Measurements from ENCODE around the gene TEX26. TPM values are rescaled to one million over a fixed set of nuclear protein-coding genes. Genes with fewer than 3 reads are reported as not detected.

TEX26 gene
- total and polyA plus RNA-seq, 4 donors: 0.08 to 0.31 TPM; not detected in 2

DNA sequence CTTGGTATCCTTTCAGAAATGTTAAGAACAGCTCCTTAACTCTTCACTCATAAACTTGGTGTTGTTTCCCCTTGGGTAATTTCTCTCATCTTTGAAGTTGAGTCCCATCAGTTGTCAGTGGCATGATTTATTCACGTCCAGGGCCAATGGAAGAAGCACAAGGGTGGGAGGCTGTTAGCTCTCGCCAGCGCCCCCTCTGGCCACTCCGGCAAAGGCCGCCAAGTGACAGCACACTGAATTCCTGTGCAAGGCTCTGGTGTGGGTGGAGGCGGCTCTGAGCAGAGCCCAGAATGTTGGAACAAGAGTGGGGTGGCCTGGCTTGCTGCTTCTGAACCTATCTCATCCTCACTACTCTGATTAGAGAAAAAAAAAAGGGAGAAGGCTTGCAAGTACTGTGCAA is 39.5 kb upstream of the TEX26 start:
- H3K36me3 ChIP-seq (ENCODE audit: control insufficient read depth in 4 of 4, insufficient read depth in 3 of 4, low read depth in 1 of 4, low read length in 3 of 4): no peaks in the 10 kb centered on the region
- no peaks in the 10 kb centered on the region for H3K27me3 ChIP-seq (ENCODE audit: control insufficient read depth in 4 of 4, insufficient read depth in 4 of 4, low read length in 3 of 4)
- WGBS: 32% methylated on average over 6 of the region's 6 CpGs
- no peak overlapping the region for H3K27ac ChIP-seq (ENCODE audit: low read depth in 1 of 2, low read length in 2 of 2)
- DNase-seq (ENCODE audit: low spot score): no peak
- TF ChIP-seq RXRA (IDR thresholded peaks at IDR 0.05): no peak
- TF ChIP-seq FOXA2 (IDR thresholded peaks at IDR 0.05): no peak
- TF ChIP-seq HNF4A (conservative IDR thresholded peaks at IDR 0.05): no peak
- TF ChIP-seq, protein P1, sequence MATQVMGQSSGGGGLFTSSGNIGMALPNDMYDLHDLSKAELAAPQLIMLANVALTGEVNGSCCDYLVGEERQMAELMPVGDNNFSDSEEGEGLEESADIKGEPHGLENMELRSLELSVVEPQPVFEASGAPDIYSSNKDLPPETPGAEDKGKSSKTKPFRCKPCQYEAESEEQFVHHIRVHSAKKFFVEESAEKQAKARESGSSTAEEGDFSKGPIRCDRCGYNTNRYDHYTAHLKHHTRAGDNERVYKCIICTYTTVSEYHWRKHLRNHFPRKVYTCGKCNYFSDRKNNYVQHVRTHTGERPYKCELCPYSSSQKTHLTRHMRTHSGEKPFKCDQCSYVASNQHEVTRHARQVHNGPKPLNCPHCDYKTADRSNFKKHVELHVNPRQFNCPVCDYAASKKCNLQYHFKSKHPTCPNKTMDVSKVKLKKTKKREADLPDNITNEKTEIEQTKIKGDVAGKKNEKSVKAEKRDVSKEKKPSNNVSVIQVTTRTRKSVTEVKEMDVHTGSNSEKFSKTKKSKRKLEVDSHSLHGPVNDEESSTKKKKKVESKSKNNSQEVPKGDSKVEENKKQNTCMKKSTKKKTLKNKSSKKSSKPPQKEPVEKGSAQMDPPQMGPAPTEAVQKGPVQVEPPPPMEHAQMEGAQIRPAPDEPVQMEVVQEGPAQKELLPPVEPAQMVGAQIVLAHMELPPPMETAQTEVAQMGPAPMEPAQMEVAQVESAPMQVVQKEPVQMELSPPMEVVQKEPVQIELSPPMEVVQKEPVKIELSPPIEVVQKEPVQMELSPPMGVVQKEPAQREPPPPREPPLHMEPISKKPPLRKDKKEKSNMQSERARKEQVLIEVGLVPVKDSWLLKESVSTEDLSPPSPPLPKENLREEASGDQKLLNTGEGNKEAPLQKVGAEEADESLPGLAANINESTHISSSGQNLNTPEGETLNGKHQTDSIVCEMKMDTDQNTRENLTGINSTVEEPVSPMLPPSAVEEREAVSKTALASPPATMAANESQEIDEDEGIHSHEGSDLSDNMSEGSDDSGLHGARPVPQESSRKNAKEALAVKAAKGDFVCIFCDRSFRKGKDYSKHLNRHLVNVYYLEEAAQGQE (IDR thresholded peaks at IDR 0.05): no peak
- no peak for TF ChIP-seq SP1 (IDR thresholded peaks at IDR 0.05)
- TF ChIP-seq RAD21 (IDR thresholded peaks at IDR 0.05): no peak
- TF ChIP-seq, protein P2, sequence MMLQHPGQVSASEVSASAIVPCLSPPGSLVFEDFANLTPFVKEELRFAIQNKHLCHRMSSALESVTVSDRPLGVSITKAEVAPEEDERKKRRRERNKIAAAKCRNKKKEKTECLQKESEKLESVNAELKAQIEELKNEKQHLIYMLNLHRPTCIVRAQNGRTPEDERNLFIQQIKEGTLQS (IDR thresholded peaks at IDR 0.05): no peak
- TF ChIP-seq, protein P3, sequence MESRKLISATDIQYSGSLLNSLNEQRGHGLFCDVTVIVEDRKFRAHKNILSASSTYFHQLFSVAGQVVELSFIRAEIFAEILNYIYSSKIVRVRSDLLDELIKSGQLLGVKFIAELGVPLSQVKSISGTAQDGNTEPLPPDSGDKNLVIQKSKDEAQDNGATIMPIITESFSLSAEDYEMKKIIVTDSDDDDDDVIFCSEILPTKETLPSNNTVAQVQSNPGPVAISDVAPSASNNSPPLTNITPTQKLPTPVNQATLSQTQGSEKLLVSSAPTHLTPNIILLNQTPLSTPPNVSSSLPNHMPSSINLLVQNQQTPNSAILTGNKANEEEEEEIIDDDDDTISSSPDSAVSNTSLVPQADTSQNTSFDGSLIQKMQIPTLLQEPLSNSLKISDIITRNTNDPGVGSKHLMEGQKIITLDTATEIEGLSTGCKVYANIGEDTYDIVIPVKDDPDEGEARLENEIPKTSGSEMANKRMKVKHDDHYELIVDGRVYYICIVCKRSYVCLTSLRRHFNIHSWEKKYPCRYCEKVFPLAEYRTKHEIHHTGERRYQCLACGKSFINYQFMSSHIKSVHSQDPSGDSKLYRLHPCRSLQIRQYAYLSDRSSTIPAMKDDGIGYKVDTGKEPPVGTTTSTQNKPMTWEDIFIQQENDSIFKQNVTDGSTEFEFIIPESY (IDR thresholded peaks at IDR 0.05): no peak
- TF ChIP-seq, protein P4, sequence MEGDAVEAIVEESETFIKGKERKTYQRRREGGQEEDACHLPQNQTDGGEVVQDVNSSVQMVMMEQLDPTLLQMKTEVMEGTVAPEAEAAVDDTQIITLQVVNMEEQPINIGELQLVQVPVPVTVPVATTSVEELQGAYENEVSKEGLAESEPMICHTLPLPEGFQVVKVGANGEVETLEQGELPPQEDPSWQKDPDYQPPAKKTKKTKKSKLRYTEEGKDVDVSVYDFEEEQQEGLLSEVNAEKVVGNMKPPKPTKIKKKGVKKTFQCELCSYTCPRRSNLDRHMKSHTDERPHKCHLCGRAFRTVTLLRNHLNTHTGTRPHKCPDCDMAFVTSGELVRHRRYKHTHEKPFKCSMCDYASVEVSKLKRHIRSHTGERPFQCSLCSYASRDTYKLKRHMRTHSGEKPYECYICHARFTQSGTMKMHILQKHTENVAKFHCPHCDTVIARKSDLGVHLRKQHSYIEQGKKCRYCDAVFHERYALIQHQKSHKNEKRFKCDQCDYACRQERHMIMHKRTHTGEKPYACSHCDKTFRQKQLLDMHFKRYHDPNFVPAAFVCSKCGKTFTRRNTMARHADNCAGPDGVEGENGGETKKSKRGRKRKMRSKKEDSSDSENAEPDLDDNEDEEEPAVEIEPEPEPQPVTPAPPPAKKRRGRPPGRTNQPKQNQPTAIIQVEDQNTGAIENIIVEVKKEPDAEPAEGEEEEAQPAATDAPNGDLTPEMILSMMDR (IDR thresholded peaks at IDR 0.05; ENCODE audit: low read depth, low read length, missing input control): no peak
- TF ChIP-seq GABPA (IDR thresholded peaks at IDR 0.05 in 1 of 2, conservative IDR thresholded peaks at IDR 0.05 in 1 of 2): no peak
- no peak for TF ChIP-seq EGR1 (IDR thresholded peaks at IDR 0.05; ENCODE audit: low read depth in 2 of 2)
- TF ChIP-seq FOXA1 (IDR thresholded peaks at IDR 0.05): no peak
- no peak for TF ChIP-seq JUND (IDR thresholded peaks at IDR 0.05)
- TF ChIP-seq NR2F2 (IDR thresholded peaks at IDR 0.05): no peak
- TF ChIP-seq, protein P5, sequence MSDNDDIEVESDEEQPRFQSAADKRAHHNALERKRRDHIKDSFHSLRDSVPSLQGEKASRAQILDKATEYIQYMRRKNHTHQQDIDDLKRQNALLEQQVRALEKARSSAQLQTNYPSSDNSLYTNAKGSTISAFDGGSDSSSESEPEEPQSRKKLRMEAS (IDR thresholded peaks at IDR 0.05): no peak
- no peak for TF ChIP-seq TAF1 (conservative IDR thresholded peaks at IDR 0.05)
- no peak for TF ChIP-seq HNF4G (IDR thresholded peaks at IDR 0.05)
- H3K9ac ChIP-seq (ENCODE audit: low read depth in 1 of 2, low read length in 2 of 2): no peak overlapping the region
- no peak overlapping the region for H3K4me3 ChIP-seq (ENCODE audit: low read depth in 1 of 3, low read length in 3 of 3)
- peaks cover 0 to 4% (median 0%) of the 10 kb centered on the region in 4 donors for H3K9me3 ChIP-seq (ENCODE audit: control insufficient read depth in 4 of 4, low read length in 3 of 4)
- H3K4me1 ChIP-seq (ENCODE audit: control insufficient read depth in 4 of 4, insufficient read depth in 4 of 4, low read length in 3 of 4): no peaks in the 10 kb centered on the region

All from liver (tissue), 9 donors.